ENCODE measurements around the gene PPP3CA. TPM values are rescaled to one million over a fixed set of nuclear protein-coding genes. Genes with fewer than 3 reads are reported as not detected.

Gene PPP3CA
- total and polyA plus RNA-seq, 2 of the 8 experiments (the other 6 are each of a cell fraction or from before 2014, with no cell fraction given), result 7.9 to 35.0 TPM

DNA sequence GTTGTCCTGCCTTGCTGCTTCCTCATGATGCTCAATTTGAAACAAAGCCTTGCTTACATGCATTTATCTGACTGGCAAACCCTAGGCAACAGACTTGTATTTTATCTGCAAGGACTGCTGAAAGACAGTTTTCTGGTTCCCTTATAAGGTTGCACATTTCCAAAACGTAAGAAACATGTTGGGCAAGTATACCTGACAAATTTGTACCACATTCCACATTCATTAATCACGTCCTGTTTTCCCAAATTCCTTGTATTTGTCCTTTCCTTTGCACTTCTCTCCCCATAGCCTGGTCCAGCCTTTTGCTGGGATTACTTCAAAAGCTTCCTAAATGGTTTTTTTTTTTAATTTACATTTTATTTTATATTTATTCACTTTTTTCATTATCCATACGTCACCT is 310.1 kb downstream of the PPP3CA start:
- Histone ChIP-seq H3K9ac (replicated peaks in 1 of 4; ENCODE audit: extremely low read depth in 1 of 4, low read depth in 3 of 4, low read length in 3 of 4) (no peak overlapping the region), H3K27ac (ENCODE audit: low read depth, low read length) (no peak overlapping the region), H3K23ac (ENCODE audit: insufficient read length) (no peak overlapping the region), H3K23me2 (ENCODE audit: low read depth, low read length) (no peaks in the 10 kb centered on the region), H4K20me1 (replicated peaks in 1 of 2; ENCODE audit: control insufficient read depth in 1 of 2, insufficient read depth in 2 of 2, low read length in 2 of 2) (no peaks in the 10 kb centered on the region), H4K5ac (ENCODE audit: insufficient read length, low read depth, low read length) (no peak overlapping the region), H3K4me3 (ENCODE audit: extremely low read depth in 1 of 4, insufficient read depth in 2 of 4, low read depth in 3 of 4, low read length in 4 of 4) (no peak overlapping the region), H2BK15ac (ENCODE audit: low read length) (no peak overlapping the region), H4K8ac (ENCODE audit: extremely low read depth, insufficient read depth, low read length) (no peak overlapping the region), H2BK12ac (ENCODE audit: low read depth, low read length) (no peak overlapping the region), H2BK20ac (ENCODE audit: low read length) (no peak overlapping the region), H3K56ac (replicated peaks; ENCODE audit: insufficient read length, low read depth, low read length) (no peak overlapping the region), H3K27me3 (replicated peaks in 1 of 4; ENCODE audit: control insufficient read depth in 3 of 4, extremely low read depth in 1 of 4, insufficient read depth in 3 of 4, low read length in 3 of 4) (no peaks in the 10 kb centered on the region; a peak in 1 of 7 replicates), H3K79me1 (ENCODE audit: low read depth, low read length) (no peaks in the 10 kb centered on the region), H2AFZ (ENCODE audit: low read length) (no peak overlapping the region), H3K79me2 (ENCODE audit: control insufficient read depth in 1 of 2, insufficient read depth in 2 of 2, low read length in 2 of 2) (no peaks in the 10 kb centered on the region), H3K4ac (replicated peaks; ENCODE audit: insufficient read length, low read depth, low read length) (no peak overlapping the region), H2AK5ac (ENCODE audit: low read depth, low read length) (no peak overlapping the region), H2BK5ac (ENCODE audit: low read depth, low read length) (no peak overlapping the region), H3K36me3 (ENCODE audit: control insufficient read depth in 2 of 4, insufficient read depth in 4 of 4, low read length in 3 of 4) (peaks cover 0 to 4% (median 0%) of the 10 kb centered on the region in 4 experiments; a peak in 3 of 8 replicates), H3K14ac (ENCODE audit: insufficient read length) (no peak overlapping the region), H3K4me2 (ENCODE audit: insufficient read depth in 1 of 2, low read depth in 2 of 2, low read length in 2 of 2) (no peak overlapping the region), H3K4me1 (replicated peaks in 1 of 4; ENCODE audit: control insufficient read depth in 3 of 4, insufficient read depth in 4 of 4, low read length in 3 of 4) (peaks cover 0 to 4% (median 1%) of the 10 kb centered on the region in 4 experiments; a peak in 2 of 7 replicates), H2BK120ac (replicated peaks; ENCODE audit: low read depth, low read length) (no peak overlapping the region), H4K91ac (replicated peaks; ENCODE audit: insufficient read length, low read length) (no peak overlapping the region), H3K9me3 (ENCODE audit: insufficient read depth in 2 of 2, low read depth in 1 of 2, low read length in 1 of 2) (no peaks in the 10 kb centered on the region), H3K18ac (ENCODE audit: extremely low read depth, low read length) (no peak overlapping the region)
- ChIA-PET POLR2A (ENCODE audit: partially characterized antibody) (no interaction called here), CTCF (ENCODE audit: partially characterized antibody) (no interaction called here)
- DNase-seq (ENCODE audit: low read depth in 1 of 2, low spot score in 2 of 2) (no peak), FAIRE-seq (no peak)
- 83 to 100% methylated on average over 1 to 3 of the region's 3 CpGs for WGBS, 2 experiments (ENCODE audit: extremely low coverage in 1 of 2, insufficient coverage in 1 of 2, insufficient read length in 1 of 2, insufficient replicate concordance in 2 of 2, low coverage in 1 of 2, low lambda C conversion rate in 2 of 2, missing lambda C conversion rate in 1 of 2)
- TF ChIP-seq BACH1 (IDR thresholded peaks at IDR 0.05; ENCODE audit: low read length), result no peak
- TF ChIP-seq TCF12 (IDR thresholded peaks at IDR 0.05; ENCODE audit: low read depth, low read length), result no peak
- TF ChIP-seq RAD21 (IDR thresholded peaks at IDR 0.05 in 1 of 2, conservative IDR thresholded peaks at IDR 0.05 in 1 of 2; ENCODE audit: low read depth in 2 of 2, low read length in 2 of 2), result no peak
- TF ChIP-seq TAF7 (optimal IDR thresholded peaks at IDR 0.05; ENCODE audit: borderline replicate concordance, low read depth, low read length), result no peak
- TF ChIP-seq SIX5 (IDR thresholded peaks at IDR 0.05; ENCODE audit: low read depth, low read length), result no peak
- TF ChIP-seq, protein P1, sequence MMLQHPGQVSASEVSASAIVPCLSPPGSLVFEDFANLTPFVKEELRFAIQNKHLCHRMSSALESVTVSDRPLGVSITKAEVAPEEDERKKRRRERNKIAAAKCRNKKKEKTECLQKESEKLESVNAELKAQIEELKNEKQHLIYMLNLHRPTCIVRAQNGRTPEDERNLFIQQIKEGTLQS (IDR thresholded peaks at IDR 0.05; ENCODE audit: insufficient read depth, low read depth, low read length), result no peak
- TF ChIP-seq, protein P2, sequence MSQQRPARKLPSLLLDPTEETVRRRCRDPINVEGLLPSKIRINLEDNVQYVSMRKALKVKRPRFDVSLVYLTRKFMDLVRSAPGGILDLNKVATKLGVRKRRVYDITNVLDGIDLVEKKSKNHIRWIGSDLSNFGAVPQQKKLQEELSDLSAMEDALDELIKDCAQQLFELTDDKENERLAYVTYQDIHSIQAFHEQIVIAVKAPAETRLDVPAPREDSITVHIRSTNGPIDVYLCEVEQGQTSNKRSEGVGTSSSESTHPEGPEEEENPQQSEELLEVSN (IDR thresholded peaks at IDR 0.05), result no peak
- TF ChIP-seq RNF2 (IDR thresholded peaks at IDR 0.05; ENCODE audit: borderline replicate concordance, low read depth, low read length, missing control alignments, poor library complexity, severe bottlenecking), result no peak
- no peak for TF ChIP-seq FOSL1 (IDR thresholded peaks at IDR 0.05; ENCODE audit: insufficient read depth, low read depth, low read length)
- no peak for TF ChIP-seq MAFK (IDR thresholded peaks at IDR 0.05; ENCODE audit: low read depth, low read length)
- TF ChIP-seq SIRT6 (IDR thresholded peaks at IDR 0.05; ENCODE audit: low read length), result no peak
- TF ChIP-seq SIN3A (conservative IDR thresholded peaks at IDR 0.05 in 1 of 2, IDR thresholded peaks at IDR 0.05 in 1 of 2; ENCODE audit: low read depth in 1 of 2, low read length in 2 of 2), result no peak
- no peak for TF ChIP-seq TAF1 (IDR thresholded peaks at IDR 0.05; ENCODE audit: low read depth, low read length)

Data from H1 (cell line).